ENCODE data around the gene SH3BGRL.
A peak's percentile ranks its signal among the peaks of the same experiment; 100 is the strongest.

The SH3BGRL gene

DNA sequence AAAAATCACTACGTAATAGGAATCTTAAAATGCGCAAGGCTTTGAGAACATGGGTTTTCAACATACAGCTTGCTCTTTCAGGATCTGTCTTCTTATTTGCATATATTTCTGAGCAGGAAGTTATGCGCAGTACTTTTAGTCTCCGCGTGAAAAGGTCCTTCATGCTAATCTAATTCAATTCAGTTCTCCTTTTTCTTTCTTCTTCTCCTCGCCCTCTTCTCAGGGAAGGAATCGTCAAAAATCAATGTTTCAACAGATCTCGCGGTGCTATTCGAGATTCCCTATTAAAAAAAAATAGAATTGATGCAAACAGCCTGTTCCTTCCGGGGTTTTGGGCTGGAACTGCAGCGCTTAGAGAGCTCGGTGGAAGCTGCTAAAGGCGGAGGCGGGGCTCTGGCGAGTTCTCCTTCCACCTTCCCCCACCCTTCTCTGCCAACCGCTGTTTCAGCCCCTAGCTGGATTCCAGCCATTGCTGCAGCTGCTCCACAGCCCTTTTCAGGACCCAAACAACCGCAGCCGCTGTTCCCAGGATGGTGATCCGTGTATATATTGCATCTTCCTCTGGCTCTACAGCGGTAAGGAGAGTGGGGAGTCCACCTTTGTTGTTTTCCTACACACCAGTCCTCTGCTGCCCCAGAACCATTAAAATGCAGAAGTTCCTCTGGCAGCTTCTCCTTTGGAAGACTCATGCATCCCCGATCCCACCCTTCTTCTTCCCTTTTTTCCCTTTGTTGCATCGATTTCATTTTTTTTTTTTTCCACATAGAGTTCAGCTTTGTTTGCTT, at the start of gene SH3BGRL, which contains the start of gene HMGN5:
TSS of gene SH3BGRL (plus strand) at position 432 of the 785 bp plus-strand sequence. CDS start at position 531, 99 bp downstream.
TSS of gene HMGN5 (minus strand) at position 243 of the 785 bp plus-strand sequence. CDS start 80,364 bp downstream, outside the sequence.
- H3K4me3 ChIP-seq (ENCODE audit: low read length) = peak within 1 kb of the TSS; percentile 91
- no peak for TF ChIP-seq ZNF274 (IDR thresholded peaks at IDR 0.05; ENCODE audit: low read depth, low read length)

DNA sequence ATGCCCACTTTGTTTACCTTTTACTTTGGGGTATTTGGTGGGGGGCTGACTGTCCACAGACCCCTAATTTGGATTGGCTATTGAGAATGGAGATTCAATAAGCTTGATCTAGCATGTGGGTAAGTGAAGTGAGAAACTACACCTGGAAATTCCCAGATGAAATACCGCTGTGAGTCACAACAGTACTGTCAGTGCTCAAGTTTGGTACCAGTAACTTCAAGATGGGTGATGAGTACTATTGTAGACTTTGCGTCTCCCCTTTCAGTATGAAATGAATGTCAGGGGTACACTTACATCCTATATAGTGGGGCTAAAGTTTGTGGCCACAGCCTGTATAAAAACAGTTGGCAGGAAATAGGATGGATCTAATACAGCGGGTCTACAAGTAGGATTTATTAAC, 33.5 kb upstream of the SH3BGRL start:
- H3K4me3 ChIP-seq (ENCODE audit: low read length) = no peak overlapping the region
- no peak for TF ChIP-seq ZNF274 (IDR thresholded peaks at IDR 0.05; ENCODE audit: low read depth, low read length)

DNA sequence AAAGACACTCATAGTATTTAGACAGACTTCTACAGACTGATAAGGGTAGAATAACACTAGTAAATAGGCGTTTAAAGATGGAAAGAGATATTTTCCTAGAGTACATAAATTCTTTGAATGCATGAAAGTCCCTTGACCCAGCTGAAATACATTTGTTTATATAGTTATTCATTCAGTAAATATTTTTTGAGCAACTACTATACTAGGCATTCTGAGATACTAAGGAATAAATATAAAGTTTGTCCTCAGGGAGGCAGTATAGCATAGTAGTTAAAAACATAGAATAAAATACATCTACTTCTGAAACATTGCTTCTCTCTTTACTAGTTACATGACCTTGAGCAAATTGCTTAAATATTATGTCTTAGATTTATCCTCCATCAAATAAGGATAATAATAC, 27.6 kb upstream of the SH3BGRL start:
- TF ChIP-seq ZNF274 (IDR thresholded peaks at IDR 0.05; ENCODE audit: low read depth, low read length) = no peak
- H3K4me3 ChIP-seq (ENCODE audit: low read length) = no peak overlapping the region

DNA sequence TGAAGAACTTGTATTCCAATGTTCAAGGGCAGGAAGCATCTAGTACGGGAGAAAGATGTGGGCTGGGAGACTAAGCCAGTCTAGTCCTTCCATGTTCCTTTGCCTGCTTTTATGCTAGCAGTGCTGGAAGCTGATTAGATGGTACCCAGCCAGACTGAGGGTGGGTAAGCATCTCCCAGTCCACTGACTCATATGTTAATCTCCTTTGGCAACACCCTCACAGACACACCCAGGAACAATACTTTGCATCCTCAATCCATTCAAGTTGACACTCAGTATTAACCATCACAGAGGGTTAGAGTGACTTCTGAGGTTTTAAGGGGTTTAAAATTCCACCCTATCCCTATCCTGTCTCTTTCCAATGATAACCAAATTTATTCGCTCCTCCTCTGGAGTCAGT, 6.6 kb upstream of the SH3BGRL start:
- no peak overlapping the region for H3K4me3 ChIP-seq (ENCODE audit: low read length)
- TF ChIP-seq ZNF274 (IDR thresholded peaks at IDR 0.05; ENCODE audit: low read depth, low read length) = no peak

DNA sequence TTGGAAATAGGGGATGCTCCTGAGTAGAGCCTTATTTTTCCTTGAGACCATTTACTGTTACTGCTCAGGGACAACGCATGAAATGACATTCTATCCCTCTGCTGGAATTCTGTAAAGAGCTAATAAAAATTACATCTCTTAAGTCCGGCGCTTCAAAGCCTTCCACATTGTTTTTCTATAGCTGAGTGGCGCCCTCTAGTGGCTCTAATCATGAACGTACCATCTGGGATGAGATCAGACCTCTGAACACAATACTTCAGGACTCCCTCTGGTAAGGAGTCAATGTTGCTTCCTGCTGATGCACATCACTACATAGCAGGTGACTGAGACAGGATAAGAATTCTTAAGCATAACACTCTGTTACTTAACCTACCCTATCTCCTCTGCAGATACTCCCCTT, 6.2 kb upstream of the SH3BGRL start:
- TF ChIP-seq ZNF274 (IDR thresholded peaks at IDR 0.05; ENCODE audit: low read depth, low read length) = no peak
- H3K4me3 ChIP-seq (ENCODE audit: low read length) = no peak overlapping the region

DNA sequence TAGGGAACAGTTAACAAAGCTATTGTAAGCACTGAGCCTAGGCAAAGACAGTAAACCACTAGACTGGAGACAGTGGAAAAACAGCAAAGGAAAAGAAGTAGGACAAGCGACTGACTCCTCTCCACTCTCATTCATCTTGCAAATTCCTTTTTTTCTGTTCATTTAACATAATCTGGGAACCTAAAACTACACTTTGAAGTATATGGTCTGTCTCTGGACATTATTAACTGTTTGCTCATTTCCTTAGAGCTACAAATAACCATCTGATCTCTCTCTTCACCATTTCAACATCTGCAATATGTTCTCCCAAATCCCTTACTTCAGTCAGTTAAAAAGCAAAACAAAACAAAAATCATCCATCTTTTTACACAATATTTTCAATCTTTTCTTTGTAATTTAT, 831 bp upstream of the SH3BGRL start:
- H3K4me3 ChIP-seq (ENCODE audit: low read length) = peak overlapping the region; percentile 91; the same call in 1 of the 2 replicates
- no peak for TF ChIP-seq ZNF274 (IDR thresholded peaks at IDR 0.05; ENCODE audit: low read depth, low read length)

DNA sequence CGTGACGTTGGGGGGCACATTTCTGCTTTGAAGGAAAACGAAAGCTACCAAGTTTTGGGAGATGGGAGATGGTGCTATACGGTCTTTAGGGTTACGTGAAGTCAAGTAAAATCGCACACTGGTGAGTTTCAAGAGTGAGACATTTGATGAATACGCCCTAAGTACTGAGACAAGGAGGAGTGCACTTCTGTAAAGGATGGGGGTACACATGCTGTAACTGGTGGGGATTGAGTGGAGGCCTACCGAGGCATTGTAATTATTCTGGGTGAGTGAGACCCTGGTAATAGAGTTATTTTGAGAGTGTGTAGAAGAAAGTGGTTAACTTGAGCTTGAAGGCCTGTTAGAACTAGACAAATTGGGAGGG, 536 bp downstream of the SH3BGRL start:
- TF ChIP-seq ZNF274 (IDR thresholded peaks at IDR 0.05; ENCODE audit: low read depth, low read length) = no peak
- H3K4me3 ChIP-seq (ENCODE audit: low read length) = peak overlapping the region; percentile 91

DNA sequence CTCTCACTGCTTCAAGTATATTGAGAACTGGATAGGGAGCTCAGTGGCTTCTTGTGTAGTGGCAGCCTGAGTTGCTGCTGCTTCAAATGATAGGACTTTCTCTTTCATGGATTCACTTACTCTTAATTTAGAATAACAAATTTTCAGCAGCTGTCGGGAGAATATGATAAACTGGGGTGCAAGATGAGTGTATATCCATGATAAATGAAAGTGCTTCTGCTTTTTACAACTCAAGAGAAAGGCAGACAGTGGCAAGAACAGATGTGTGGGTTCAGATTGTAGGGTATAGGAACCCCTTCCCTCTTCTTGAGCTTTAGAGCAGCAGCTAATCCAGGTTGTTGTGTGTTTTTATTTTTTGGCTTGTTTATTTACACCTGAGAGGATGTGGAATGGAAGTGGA, 1.0 kb downstream of the SH3BGRL start:
- peak overlapping the region; percentile 91 for H3K4me3 ChIP-seq (ENCODE audit: low read length)
- no peak for TF ChIP-seq ZNF274 (IDR thresholded peaks at IDR 0.05; ENCODE audit: low read depth, low read length)

DNA sequence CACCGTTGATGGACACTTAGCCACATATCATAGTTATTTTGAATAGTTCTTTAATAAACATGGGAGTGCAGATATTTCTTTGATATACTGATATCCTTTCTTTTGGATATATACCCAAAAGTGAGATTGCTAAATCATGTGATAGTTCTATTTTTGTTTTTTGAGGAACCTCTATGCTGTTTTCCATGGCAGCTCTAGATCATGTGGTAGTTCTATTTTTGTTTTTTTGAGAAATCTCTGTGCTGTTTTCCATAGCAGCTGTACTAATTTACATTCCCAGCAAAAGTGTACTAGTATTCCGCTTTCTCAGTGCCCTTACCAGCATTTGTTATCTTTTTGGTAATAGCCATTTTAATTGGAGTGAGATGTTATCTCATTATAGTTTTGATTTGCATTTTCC, 3.6 kb downstream of the SH3BGRL start:
- no peak for TF ChIP-seq ZNF274 (IDR thresholded peaks at IDR 0.05; ENCODE audit: low read depth, low read length)
- H3K4me3 ChIP-seq (ENCODE audit: low read length) = no peak overlapping the region

DNA sequence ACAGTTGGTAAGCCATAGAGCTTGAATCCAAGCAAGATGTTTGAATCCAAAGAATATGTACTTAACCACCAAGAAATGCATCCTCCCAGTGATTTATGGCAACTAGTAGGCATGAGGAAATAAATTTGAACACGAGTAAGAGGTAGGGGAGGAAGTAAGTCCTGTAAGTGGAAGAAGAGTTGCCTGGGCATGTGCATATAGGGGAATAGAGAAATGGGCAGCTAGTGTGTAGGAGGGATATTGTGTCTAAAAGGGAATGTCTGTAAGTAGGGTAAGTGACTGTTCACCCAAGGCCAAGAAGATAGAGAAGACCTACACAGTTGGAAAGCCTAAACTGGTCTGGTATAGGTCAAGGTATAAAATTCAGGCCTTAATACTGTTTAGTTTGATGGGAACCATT, 4.6 kb downstream of the SH3BGRL start:
- H3K4me3 ChIP-seq (ENCODE audit: low read length) = no peak overlapping the region
- TF ChIP-seq ZNF274 (IDR thresholded peaks at IDR 0.05; ENCODE audit: low read depth, low read length) = no peak

DNA sequence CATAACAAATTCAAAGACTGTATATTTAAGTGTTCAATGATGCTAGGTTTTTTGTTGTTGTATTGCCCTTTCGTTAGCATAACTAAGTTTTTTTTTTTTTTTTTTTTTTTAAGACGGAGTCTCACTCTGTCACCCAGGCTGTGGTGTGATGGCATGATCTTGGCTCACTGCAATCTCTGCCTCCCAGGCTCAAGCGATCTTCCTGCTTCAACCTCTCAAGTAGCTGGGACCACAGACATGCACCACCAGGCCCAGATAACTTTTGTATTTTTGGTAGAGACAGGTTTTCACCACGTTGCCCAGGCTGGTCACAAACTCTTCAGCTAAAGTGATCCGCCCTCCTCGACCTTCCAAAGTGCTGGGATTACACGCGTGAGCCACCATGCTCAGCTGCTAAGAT, 7.0 kb downstream of the SH3BGRL start:
- no peak for TF ChIP-seq ZNF274 (IDR thresholded peaks at IDR 0.05; ENCODE audit: low read depth, low read length)
- no peak overlapping the region for H3K4me3 ChIP-seq (ENCODE audit: low read length)

DNA sequence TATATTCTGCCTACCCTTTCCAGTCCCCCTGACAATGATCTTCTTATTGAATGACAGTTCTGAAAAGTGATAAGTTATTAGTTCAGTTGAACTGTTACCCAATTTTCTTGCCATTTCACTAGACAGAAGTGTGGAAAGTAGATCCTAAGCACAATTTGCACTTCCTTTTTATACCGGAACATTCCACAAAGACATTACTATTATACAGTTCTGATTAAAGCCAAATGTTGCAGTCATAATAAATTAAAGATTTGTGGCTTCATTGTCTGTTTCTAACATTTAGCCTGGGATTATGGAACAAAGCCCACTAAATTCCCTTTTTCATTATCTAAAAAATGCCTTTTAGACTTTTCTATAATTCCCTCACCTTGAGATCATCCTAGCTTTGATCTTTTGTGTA, 13.8 kb downstream of the SH3BGRL start:
- no peak overlapping the region for H3K4me3 ChIP-seq (ENCODE audit: low read length)
- TF ChIP-seq ZNF274 (IDR thresholded peaks at IDR 0.05; ENCODE audit: low read depth, low read length) = no peak

DNA sequence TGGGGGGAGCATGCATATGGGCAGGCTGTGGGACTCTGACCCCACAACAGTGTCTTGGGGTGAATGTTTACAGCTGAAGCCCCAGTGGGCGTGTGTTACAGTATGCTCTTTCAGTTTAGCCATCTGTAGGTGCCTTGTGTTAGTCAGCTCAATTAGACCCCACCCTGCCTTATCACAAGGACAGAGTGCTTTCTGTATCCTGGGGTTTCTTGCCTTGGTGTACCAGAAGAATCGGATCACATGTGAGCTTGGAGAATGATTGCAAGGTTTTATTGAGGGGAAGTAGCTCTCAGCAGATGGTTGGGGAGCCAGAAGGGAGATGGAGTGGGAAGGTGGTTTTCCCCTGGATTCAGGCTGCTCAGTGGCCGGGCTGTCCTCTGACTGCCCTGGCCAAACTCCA, 27.3 kb downstream of the SH3BGRL start:
- no peak overlapping the region for H3K4me3 ChIP-seq (ENCODE audit: low read length)
- no peak for TF ChIP-seq ZNF274 (IDR thresholded peaks at IDR 0.05; ENCODE audit: low read depth, low read length)

DNA sequence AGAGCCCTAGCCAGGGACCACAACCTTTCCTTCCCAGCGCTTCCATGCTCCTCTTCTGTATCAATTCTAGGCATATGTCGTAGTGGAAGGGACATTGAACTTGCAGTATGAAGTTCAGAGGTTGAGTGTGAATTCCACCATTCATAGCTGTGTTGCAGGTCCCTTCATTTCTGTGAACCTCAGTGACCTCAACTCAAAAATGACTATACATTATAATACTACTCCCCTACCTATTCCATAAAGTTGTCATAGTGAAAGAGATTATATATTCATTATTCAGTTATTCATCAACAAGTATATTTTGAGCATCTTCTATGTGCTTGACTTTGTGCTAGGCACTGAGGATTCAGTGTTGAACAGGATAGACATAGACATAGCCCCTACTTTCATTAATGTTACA, 28.0 kb downstream of the SH3BGRL start:
- no peak overlapping the region for H3K4me3 ChIP-seq (ENCODE audit: low read length)
- TF ChIP-seq ZNF274 (IDR thresholded peaks at IDR 0.05; ENCODE audit: low read depth, low read length) = no peak

DNA sequence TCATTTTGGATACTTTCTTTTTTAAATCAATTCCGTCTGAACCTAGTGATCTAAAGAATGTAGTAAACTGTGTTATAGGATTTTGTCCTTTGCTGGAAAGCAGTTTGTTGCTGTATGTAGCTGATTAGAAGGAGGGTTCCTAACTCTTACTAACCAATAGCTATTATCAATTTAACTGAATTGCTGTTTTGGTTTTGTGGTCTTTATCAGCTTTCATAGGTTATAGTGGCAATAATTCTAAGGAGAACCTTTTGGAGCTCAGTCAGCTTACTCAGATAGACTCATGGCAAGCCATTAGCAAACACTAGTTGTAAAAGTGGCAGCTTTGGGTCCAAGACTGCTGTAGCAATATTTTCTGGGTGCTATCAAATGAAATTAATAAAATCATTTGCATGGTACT, 29.6 kb downstream of the SH3BGRL start:
- no peak overlapping the region for H3K4me3 ChIP-seq (ENCODE audit: low read length)
- no peak for TF ChIP-seq ZNF274 (IDR thresholded peaks at IDR 0.05; ENCODE audit: low read depth, low read length)

DNA sequence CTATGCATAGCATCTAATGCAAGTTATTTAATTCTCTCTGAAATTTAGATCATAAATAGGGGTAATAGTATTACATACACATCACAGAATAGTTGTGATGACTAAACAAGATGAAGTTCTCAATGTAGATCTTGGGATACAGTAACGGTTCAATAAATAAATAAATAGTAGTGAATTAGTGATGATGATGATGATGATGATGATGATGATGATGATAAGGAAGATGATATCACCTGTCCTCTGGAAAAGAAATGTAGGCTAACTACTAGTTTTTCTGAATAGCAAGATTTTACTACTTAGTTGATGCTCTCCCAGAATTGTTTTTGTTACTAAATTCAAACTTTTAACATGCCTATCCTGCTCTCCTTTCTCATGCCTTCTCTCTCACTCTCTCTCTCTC, 30.3 kb downstream of the SH3BGRL start:
- TF ChIP-seq ZNF274 (IDR thresholded peaks at IDR 0.05; ENCODE audit: low read depth, low read length) = no peak
- no peak overlapping the region for H3K4me3 ChIP-seq (ENCODE audit: low read length)
